WI38 (cell line): ENCODE data around the gene MYL12B.
A peak's percentile ranks its signal among the peaks of the same experiment; 100 is the strongest.
"Not testable (repeated sequence)": the region's sequence is repeated elsewhere in the genome, so short reads cannot be mapped to it uniquely, and the experiment has no call there.

ENCODE experiments used
- H3K4me3 ChIP-seq: 2 replicates; pipeline ENCODE4 v1.5.1; 2011; ENCODE audit warnings: low read depth, mild to moderate bottlenecking, control low read depth, low read length
- TF ChIP-seq, protein P1 (sequence below): IDR thresholded peaks from 2 replicates; pipeline ENCODE4 v1.5.1; 2012; ENCODE audit warnings: low read depth, mild to moderate bottlenecking, control low read depth, low read length

The MYL12B gene

DNA sequence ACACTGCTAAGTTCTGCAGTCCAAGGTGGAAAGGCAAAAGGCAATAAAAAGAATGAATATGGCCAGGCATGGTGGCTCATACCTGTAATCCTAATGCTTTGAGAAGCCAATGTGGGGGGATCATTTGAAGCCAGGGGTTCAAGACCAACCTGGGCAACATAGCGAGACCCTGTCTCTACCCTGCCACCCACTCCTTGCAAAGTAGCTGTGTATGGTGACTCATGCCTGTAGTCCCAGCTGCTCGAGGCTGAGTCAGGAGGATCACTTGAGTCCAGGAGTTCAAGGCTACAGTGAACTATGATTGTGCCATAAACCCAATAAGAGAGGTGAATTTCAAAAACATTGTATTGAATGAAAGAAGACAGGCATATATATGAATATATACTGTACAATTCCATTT, 2.4 kb downstream of the MYL12B start:
- H3K4me3 ChIP-seq: peak overlapping the region; percentile 10; the same call in 1 of the 2 replicates

DNA sequence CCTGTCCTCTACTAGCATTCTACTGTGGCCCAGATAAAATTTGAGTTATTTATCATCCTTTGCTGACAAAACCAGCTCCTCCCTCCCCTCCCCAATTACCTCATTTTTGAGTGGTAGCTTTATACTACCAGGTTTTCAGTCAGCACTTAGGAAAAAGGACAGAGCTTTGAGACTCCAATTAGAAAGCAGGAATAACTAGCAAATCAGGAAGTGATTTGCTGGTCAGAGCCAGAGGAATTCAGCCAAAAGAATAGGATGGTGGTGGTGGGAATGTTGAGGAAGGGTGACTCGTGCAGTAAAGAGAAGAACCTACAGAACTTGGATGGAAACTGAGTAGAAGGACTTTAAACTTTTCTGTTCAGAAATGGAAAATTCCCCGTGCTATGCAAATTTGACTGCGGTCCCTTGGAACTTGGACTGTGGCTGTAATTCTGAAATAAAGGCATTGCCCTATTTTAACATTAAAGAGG, 3.7 kb downstream of the MYL12B start:
- TF ChIP-seq, protein P1, sequence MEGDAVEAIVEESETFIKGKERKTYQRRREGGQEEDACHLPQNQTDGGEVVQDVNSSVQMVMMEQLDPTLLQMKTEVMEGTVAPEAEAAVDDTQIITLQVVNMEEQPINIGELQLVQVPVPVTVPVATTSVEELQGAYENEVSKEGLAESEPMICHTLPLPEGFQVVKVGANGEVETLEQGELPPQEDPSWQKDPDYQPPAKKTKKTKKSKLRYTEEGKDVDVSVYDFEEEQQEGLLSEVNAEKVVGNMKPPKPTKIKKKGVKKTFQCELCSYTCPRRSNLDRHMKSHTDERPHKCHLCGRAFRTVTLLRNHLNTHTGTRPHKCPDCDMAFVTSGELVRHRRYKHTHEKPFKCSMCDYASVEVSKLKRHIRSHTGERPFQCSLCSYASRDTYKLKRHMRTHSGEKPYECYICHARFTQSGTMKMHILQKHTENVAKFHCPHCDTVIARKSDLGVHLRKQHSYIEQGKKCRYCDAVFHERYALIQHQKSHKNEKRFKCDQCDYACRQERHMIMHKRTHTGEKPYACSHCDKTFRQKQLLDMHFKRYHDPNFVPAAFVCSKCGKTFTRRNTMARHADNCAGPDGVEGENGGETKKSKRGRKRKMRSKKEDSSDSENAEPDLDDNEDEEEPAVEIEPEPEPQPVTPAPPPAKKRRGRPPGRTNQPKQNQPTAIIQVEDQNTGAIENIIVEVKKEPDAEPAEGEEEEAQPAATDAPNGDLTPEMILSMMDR: no peak
- H3K4me3 ChIP-seq: no peak overlapping the region

More for the DNA sequence above, 2.4 kb downstream of the MYL12B start:
- TF ChIP-seq, protein P1: no peak

DNA sequence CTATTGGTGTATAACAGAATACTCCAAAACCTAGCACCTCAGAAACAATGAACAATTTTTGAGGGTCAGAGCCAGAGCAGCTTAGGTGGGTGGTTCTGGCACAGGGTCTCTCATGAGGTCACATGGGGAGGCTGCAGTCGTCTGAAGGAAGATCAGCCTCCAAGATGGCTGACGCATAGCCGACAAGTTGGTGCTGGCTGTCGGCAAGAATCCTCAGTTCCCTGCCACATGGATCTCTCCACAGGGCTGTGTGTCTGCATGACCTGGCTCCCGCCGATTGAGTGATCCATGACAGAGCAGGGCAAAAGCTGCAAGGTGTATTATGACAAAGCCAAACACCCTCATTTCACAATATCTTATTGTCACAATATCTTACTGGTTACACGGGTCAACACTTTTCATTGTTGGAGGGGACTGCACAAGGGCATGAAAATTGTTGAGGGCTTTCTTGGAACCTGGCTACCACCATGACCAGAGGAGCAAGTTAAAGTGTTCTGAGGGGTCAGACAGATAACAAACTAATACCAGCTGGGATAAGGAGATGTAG, 4.2 kb downstream of the MYL12B start:
- TF ChIP-seq, protein P1: no peak
- no peak overlapping the region for H3K4me3 ChIP-seq

DNA sequence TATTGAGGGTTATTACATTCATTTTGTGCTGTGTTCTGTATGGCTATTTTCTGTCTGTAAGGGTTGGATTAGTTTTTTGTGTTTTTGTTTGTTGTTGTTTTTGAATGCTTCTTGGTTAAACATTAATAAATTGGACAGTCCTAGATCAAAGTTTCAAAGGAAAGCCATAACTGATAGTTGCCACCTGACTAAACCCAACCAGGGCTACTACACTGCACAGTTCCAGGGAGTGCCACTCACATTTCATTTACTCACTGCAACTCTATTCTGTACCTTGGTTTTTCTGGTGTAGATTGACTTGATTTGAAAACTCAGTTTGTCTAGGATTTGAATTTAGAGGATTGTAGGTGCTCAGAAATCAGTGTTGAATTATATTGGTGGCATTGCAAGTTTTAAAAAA, 6.4 kb downstream of the MYL12B start:
- TF ChIP-seq, protein P1: no peak
- no peak overlapping the region for H3K4me3 ChIP-seq

DNA sequence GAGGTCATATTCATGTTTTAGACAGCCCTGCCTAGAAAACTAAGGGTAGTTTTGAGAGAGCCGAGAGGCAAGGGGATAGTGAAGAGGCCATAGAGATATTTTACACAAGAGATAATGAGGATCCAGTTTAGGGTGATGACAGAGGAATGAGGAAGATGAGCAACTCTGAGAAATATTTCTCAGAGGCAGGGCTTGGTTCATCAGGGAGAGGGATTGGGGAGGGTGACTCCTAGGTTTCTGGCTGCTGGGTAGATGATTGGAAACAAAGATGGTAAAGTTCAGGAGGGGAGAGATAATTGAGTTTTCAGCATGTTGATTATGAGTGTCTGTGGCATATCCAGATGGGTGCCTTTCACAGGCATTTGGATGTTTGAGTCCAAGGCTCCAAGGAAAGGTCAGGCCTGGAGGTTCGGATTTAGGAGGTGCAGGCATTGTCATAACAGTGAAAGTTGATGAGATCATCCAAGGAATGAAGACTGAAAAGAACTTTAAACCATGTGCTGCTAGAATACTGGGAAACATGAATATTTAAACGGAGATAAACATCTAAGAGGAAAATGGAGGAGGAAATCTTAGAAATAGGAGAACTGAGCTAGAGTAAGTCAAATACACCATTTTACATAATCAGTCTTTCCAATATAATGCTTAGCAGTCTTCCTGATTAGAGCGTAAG, 7.4 kb downstream of the MYL12B start:
- TF ChIP-seq, protein P1: no peak
- H3K4me3 ChIP-seq: no peak overlapping the region

DNA sequence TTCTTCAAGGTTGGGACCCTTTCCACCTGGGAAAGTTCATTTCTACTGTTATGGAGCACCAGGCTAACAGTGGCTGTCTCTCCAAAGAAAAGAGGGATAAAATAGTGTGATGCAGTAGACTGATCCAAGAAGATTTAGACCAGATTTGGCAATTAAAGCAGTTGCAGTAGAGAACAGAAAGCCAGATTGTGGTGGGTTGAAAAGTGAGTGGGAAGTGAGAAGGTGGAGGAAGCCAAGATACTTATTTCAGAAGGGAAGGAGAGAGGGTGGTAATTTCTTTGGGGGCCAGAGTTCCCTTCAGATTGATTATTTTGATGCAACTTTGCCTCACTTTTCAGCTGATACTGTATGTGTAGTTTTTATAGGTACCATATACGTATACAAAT, 8.0 kb downstream of the MYL12B start:
- TF ChIP-seq, protein P1: no peak
- no peak overlapping the region for H3K4me3 ChIP-seq

DNA sequence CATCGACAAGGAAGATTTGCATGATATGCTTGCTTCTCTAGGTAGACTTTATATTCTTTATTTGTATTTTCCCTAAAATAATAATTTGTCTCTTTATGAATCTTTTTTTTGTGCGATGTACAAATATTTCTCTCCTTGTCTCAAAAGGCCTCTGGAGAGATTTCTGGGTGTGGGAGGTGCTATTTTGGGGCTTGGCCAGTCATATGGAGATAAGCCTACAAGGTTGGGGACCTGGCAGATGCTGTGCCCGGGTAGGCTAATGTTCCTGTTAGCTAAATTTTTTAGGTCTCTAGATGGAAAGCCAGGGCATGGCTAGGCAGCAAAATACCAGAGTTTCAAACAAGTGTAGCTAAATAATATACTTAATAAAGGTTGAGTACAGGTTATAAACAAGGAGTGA, 11.1 kb downstream of the MYL12B start:
- H3K4me3 ChIP-seq: no peak overlapping the region
- TF ChIP-seq, protein P1: no peak

DNA sequence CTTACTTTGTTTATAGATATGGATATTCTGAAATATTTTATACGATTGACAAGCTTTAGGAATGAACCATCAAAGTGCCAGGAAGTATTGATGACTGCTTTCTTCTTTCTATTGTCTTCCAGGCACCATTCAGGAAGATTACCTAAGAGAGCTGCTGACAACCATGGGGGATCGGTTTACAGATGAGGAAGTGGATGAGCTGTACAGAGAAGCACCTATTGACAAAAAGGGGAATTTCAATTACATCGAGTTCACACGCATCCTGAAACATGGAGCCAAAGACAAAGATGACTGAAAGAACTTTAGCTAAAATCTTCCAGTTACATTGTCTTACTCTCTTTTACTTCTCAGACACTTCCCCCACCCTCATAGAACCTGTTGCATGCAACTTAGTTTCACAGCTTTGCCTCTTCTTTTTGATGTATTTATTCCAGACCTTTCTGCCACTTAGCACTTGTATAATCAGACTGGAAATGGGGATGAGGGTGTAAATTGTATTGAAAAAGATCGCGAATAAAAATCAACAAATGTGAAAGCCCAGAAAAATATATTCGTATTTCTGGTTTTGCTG, 15.8 kb downstream of the MYL12B start:
- not testable (repeated sequence) for H3K4me3 ChIP-seq
